ENCODE data around the gene PNLIPRP3. TPM values are rescaled to one million over a fixed set of nuclear protein-coding genes. Genes with fewer than 3 reads are reported as not detected.

Gene PNLIPRP3
- total and polyA plus RNA-seq, 10 of the 15 experiments (the other 5 are each of a cell fraction or from before 2014, with no cell fraction given) = 0.03 TPM; not detected in 9

DNA sequence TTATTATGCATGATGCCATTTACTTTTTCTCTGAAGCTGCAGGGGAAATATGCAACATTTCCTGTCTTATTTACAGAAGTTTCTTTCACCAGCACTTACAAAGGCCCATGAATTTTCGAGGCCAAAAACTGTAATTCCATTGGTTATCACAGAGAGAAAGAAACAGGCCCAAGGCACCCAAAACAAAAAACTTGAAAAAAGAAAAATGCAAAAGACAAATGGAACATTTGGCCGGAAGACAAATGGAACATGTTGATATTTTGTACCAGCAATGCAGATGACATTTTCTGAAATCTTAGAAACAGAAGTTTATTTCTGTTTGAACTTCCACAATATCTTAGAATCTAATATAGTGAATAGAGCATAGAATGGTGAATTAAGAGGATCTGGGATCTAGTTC, 61.8 kb downstream of the PNLIPRP3 start:
- Histone ChIP-seq H3K4me3 (no peak overlapping the region), H3K36me3 (ENCODE audit: control insufficient read depth in 2 of 2, insufficient read depth in 2 of 2, low read length in 1 of 2) (no peaks in the 10 kb centered on the region), H3K4me1 (ENCODE audit: control insufficient read depth, insufficient read depth, low read length) (no peaks in the 10 kb centered on the region), H3K27ac (ENCODE audit: control insufficient read depth, insufficient read depth) (no peak overlapping the region), H3K9ac (ENCODE audit: control insufficient read depth, insufficient read depth, low read length) (no peak overlapping the region), H3K9me3 (replicated peaks; ENCODE audit: control insufficient read depth, insufficient read depth, low read length) (no peaks in the 10 kb centered on the region), H2AFZ (ENCODE audit: control insufficient read depth, low read depth, low read length) (no peak overlapping the region), H3K4me2 (ENCODE audit: control insufficient read depth, insufficient read depth) (no peak overlapping the region), H3K79me2 (ENCODE audit: control insufficient read depth, insufficient read depth, low read length) (no peaks in the 10 kb centered on the region), H4K20me1 (ENCODE audit: control insufficient read depth, insufficient read depth) (no peaks in the 10 kb centered on the region), H3K27me3 (replicated peaks in 1 of 2; ENCODE audit: control insufficient read depth in 2 of 2, insufficient read depth in 2 of 2, low read length in 1 of 2) (no peaks in the 10 kb centered on the region)
- in situ Hi-C loops (cut with MboI) (no loop called here), intact Hi-C loops (cut with micrococcal nuclease; ENCODE audit: unreplicated experiment) (no loop called here)
- RAD21 ChIA-PET (ENCODE audit: unreplicated experiment) = interaction anchor here (0.6 kb wide), 1 partner anchor 804 kb away, joined by 3 read pairs; no protein-coding TSS in a partner anchor
- ATAC-seq (no peak), FAIRE-seq (no peak), DNase-seq (ENCODE audit: low read depth, low spot score) (no peak)
- BruUV-seq (replicated peaks) = no TSS peak
- SMC1A ChIA-PET (ENCODE audit: uncharacterized antibody, unreplicated experiment) = no interaction called here
- CTCF ChIA-PET = interaction anchor here (0.6 to 1.8 kb wide), 4 partner anchors 17 to 85 kb away, joined by 3 to 6 read pairs (median 3); no protein-coding TSS in a partner anchor
- POLR2A ChIA-PET = no interaction called here
- WGBS (ENCODE audit: insufficient coverage, insufficient replicate concordance, low lambda C conversion rate, missing lambda C conversion rate) = 47% methylated on average over 2 of the region's 2 CpGs
- no peak for TF ChIP-seq ZNF622 (IDR thresholded peaks at IDR 0.05)
- TF ChIP-seq NFIC (IDR thresholded peaks at IDR 0.05; ENCODE audit: low read depth, low read length) = no peak
- no peak for TF ChIP-seq SMARCA5 (IDR thresholded peaks at IDR 0.05)
- no peak for TF ChIP-seq ZNF384 (IDR thresholded peaks at IDR 0.05; ENCODE audit: borderline replicate concordance, low read depth, low read length)
- no peak for TF ChIP-seq TCF7 (IDR thresholded peaks at IDR 0.05; ENCODE audit: borderline replicate concordance)
- TF ChIP-seq ASH2L (IDR thresholded peaks at IDR 0.05; ENCODE audit: borderline replicate concordance, low read depth) = no peak
- TF ChIP-seq, protein P1, sequence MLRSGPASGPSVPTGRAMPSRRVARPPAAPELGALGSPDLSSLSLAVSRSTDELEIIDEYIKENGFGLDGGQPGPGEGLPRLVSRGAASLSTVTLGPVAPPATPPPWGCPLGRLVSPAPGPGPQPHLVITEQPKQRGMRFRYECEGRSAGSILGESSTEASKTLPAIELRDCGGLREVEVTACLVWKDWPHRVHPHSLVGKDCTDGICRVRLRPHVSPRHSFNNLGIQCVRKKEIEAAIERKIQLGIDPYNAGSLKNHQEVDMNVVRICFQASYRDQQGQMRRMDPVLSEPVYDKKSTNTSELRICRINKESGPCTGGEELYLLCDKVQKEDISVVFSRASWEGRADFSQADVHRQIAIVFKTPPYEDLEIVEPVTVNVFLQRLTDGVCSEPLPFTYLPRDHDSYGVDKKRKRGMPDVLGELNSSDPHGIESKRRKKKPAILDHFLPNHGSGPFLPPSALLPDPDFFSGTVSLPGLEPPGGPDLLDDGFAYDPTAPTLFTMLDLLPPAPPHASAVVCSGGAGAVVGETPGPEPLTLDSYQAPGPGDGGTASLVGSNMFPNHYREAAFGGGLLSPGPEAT (IDR thresholded peaks at IDR 0.05; ENCODE audit: low read depth) = no peak
- TF ChIP-seq, protein P2, sequence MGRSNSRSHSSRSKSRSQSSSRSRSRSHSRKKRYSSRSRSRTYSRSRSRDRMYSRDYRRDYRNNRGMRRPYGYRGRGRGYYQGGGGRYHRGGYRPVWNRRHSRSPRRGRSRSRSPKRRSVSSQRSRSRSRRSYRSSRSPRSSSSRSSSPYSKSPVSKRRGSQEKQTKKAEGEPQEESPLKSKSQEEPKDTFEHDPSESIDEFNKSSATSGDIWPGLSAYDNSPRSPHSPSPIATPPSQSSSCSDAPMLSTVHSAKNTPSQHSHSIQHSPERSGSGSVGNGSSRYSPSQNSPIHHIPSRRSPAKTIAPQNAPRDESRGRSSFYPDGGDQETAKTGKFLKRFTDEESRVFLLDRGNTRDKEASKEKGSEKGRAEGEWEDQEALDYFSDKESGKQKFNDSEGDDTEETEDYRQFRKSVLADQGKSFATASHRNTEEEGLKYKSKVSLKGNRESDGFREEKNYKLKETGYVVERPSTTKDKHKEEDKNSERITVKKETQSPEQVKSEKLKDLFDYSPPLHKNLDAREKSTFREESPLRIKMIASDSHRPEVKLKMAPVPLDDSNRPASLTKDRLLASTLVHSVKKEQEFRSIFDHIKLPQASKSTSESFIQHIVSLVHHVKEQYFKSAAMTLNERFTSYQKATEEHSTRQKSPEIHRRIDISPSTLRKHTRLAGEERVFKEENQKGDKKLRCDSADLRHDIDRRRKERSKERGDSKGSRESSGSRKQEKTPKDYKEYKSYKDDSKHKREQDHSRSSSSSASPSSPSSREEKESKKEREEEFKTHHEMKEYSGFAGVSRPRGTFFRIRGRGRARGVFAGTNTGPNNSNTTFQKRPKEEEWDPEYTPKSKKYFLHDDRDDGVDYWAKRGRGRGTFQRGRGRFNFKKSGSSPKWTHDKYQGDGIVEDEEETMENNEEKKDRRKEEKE (IDR thresholded peaks at IDR 0.05) = no peak
- TF ChIP-seq, protein P3, sequence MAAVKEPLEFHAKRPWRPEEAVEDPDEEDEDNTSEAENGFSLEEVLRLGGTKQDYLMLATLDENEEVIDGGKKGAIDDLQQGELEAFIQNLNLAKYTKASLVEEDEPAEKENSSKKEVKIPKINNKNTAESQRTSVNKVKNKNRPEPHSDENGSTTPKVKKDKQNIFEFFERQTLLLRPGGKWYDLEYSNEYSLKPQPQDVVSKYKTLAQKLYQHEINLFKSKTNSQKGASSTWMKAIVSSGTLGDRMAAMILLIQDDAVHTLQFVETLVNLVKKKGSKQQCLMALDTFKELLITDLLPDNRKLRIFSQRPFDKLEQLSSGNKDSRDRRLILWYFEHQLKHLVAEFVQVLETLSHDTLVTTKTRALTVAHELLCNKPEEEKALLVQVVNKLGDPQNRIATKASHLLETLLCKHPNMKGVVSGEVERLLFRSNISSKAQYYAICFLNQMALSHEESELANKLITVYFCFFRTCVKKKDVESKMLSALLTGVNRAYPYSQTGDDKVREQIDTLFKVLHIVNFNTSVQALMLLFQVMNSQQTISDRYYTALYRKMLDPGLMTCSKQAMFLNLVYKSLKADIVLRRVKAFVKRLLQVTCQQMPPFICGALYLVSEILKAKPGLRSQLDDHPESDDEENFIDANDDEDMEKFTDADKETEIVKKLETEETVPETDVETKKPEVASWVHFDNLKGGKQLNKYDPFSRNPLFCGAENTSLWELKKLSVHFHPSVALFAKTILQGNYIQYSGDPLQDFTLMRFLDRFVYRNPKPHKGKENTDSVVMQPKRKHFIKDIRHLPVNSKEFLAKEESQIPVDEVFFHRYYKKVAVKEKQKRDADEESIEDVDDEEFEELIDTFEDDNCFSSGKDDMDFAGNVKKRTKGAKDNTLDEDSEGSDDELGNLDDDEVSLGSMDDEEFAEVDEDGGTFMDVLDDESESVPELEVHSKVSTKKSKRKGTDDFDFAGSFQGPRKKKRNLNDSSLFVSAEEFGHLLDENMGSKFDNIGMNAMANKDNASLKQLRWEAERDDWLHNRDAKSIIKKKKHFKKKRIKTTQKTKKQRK (IDR thresholded peaks at IDR 0.05; ENCODE audit: low read depth, low read length) = no peak
- TF ChIP-seq EP300 (IDR thresholded peaks at IDR 0.05; ENCODE audit: borderline replicate concordance in 1 of 2, control insufficient read depth in 1 of 2, low read depth in 2 of 2, low read length in 2 of 2) = no peak
- TF ChIP-seq, protein P4, sequence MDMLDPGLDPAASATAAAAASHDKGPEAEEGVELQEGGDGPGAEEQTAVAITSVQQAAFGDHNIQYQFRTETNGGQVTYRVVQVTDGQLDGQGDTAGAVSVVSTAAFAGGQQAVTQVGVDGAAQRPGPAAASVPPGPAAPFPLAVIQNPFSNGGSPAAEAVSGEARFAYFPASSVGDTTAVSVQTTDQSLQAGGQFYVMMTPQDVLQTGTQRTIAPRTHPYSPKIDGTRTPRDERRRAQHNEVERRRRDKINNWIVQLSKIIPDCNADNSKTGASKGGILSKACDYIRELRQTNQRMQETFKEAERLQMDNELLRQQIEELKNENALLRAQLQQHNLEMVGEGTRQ (IDR thresholded peaks at IDR 0.05; ENCODE audit: borderline replicate concordance, low read depth, low read length) = no peak
- TF ChIP-seq MEF2A (IDR thresholded peaks at IDR 0.05; ENCODE audit: insufficient read depth, low read depth, low read length) = no peak
- no peak for TF ChIP-seq TAF1 (IDR thresholded peaks at IDR 0.05; ENCODE audit: borderline replicate concordance, low read depth, low read length)
